HG02623 (cell line): ENCODE data around the gene IGSF9.

Experiments used
- ATAC-seq: cut with Tn5 transposase; IDR thresholded peaks from one replicate; pipeline ENCODE4 v1.9.1; 2021; ENCODE audit warnings: moderate library complexity; ENCODE audit not compliant: unreplicated experiment

Gene IGSF9

DNA sequence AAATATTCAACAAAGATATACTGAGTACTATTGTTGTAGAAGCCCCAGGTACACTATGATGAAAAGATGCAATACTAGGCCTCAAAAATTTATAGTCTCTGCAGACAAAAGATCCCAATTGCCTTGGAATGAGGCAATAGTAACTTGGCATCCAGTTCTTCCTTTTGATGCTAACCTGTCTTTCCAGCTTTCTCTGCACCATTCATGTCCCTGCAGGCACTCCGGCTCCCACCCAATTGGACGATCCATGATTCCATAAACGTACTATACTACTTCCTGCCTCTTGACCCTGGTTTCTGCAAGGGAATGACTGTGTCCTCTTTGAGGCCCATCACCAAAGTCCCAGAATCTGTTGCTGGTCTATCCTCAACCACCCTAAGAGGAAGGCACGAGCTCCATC lies 12.1 kb downstream of the IGSF9 start:
- ATAC-seq = no peak

DNA sequence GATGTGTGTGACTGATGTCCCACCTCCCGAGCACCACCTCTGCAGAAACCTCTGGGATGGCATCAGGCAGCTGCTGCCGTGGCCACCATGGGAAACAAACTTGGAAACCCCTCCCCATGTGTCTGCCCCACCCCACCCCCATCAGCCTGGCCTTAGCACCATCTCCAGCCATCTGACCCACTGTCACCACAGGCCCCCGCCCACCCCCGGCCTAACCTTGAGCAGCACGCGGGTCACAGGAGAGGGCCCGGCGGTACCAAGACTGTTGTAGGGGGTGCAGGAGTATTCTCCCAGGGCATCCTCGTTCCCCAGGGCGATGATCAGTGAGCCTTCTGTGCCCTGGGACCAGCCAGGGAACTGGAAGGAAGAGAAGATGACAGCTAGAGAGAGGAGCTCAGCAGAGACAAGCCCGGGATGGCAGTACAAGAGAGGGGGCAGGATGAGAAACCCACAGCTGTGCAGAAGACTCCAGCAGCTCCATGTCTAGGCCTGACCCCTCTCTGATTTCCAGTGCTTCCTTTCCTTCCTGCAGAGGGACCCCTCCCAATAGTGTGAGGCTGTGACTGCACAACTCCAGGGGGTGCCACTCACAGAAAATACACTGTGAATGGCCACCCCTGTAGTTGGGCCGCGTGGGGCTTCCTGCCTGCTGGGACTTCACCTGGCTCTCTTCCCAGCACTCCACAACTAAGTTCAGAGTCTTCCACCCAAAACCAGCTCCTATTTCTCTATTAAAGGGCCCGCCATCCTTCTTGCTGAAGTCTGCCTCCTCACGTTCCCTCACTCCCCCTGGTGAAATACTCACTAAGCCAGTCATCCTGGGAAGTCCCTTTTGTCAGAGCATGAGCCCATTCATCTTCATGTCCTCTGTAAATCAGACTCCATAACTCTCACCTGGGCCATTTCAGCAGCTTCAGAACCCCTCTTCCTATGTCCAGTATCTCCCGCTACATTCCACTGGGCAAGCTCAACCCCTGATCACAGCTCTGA lies 12.8 kb downstream of the IGSF9 start:
- no peak for ATAC-seq

DNA sequence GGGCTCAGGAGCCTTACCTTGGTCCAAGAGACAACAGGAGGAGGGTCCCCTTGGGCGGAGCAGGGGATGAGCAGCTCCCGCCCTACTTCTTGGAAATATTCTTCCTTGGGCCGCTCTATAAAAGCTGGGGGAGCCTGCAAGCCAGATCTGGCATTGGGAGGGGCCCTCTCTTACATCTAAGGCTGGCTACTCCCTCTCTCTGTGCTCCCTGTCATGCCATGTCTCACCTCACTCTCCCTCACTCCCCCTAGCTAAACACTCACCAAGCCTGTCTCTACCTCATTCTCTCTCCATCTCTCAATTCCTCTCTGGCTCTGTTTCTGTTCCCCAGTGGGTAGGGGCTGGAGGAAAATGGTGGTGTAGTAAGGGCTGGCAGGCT lies 13.6 kb downstream of the IGSF9 start:
- no peak for ATAC-seq

DNA sequence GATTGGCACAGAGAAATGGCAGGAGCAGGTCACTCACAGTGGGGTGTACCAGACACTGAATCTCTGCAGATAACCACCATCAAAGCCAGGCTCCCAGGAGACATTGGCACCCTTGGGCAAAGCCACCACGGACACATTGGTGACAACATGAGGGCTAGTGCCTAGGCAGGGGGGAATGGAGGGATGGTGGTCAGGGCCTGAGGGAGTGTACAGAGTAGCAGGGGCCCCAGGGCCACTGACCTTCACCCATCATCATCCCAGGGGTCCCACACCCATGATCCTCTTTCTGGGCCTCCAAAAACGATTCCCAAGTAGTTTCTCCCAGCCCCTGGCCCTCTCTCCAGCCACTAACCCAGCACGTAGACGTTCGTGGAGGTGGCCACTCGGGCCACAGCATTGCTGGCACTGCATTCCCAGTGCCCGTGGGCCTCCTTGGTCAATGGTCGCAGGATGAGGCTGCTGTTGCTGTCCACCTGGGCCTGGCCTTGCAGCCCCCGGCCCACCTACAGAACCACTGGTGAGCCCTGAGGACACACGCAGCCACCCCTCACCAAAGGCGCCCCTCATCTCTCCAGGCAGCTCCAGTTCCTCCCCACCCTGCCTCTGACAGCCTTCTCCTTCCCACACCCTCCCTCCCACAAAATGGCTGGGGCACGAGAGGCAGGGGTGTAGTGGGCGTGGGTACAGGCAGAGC lies 14.2 kb downstream of the IGSF9 start:
- no peak for ATAC-seq

DNA sequence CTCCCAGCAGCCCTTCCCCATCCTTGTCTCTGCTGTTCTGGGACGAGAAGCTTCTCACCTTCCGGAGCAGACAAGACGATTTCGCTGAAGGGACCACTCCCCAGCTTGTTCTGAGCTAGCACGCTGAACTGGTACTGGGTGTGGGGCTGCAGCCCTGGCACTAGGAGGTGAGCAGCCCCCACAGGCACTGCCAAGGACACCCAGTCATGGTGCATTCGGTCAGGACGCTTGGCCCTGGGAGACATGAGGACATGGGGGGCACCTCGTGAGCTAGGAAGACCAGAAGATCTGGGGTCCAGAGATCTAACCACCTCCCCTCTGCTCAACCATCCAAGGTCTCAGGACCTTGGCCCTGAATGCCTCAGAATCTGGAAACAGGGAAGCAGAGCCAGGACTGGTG lies 14.8 kb downstream of the IGSF9 start:
- ATAC-seq = no peak

DNA sequence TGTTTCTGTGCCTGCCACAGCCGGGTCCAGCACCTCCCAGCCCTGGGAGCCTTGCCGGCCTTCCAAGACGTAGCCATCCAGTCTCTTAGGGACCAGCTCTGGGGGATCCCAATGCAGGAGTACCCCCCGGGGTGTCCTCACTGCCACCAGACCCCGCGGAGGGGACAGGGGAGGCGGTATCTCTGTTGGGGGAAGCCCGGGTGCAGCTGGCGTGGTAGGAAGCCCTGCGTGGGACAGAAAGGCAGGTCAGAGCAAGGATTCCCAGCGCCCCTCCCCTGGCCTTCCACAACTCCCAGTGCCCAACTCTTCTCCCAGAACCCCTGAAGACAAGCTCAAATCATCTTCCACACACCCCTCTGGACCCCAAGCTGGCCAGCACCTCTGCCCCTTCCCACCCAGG lies 15.2 kb downstream of the IGSF9 start:
- no peak for ATAC-seq

DNA sequence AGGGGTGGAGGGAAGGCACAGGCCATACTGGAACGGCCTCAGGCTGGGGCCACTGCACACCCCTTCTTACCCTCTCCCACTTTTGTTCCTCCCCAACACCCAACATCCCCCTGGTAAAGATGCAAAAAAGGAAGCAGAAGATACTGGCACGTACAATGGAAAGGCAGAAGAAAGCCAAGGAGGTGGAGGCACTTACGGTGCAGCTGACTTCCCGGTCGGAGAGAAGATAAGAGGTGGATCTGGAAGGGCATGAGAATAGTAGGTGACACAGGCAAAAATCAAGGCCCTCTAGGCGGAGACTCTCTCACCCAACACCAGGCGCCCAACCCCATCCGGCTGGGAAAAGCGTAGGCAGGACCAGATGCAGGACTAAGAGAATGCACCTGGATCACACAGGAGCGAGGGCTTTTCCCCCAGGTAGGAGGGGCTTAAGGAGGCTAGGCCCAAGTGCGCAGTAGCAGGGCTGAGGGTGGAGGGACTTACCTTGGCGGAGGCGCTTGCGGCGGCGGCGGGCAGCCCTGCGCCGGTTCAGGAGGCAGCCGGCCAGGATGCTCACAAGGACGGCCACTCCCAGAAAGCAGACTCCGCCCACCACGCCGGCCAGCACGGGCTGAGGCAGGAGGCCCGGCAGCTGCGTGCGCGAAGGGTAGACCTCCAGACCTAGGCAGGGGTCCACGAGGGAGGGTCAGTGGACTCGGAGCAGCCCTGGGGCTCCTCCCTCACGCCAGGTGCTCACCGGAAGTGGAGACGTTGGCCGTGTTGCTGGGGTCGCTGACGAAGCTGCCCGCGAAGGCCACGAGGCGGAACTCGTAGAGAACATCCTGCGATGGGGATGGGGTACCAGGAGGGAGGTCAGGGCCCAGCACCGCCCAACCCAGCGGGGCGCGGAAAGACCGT lies 16.0 kb downstream of the IGSF9 start:
- no peak for ATAC-seq

DNA sequence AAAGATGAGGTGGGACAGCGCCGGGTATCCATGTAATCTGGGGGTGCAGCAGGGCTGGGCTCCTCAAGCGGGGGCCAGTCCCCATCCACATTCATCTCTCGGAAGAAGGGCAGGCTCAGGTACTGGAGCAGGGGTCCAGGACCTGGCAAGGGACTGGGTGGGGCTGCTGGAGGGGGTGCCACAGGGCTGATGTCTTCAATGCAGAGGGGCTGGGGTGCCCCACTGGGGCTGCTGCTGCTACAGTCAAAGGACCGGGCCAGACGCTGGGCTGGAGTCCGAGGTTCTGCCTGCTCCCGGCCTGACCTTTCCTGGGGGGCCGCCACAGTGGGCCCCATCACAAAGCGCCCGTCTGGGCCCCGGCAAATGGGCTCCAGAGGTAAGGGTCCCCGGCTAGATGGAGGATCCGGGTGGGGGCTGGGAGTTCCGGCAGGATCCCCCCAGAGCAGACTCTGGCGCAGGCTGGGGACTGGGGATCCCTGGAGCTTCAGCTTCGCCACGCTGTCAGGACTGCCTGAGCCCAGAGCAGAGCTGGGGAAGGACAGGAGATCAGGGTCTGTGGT lies 16.8 kb downstream of the IGSF9 start:
- no peak for ATAC-seq

DNA sequence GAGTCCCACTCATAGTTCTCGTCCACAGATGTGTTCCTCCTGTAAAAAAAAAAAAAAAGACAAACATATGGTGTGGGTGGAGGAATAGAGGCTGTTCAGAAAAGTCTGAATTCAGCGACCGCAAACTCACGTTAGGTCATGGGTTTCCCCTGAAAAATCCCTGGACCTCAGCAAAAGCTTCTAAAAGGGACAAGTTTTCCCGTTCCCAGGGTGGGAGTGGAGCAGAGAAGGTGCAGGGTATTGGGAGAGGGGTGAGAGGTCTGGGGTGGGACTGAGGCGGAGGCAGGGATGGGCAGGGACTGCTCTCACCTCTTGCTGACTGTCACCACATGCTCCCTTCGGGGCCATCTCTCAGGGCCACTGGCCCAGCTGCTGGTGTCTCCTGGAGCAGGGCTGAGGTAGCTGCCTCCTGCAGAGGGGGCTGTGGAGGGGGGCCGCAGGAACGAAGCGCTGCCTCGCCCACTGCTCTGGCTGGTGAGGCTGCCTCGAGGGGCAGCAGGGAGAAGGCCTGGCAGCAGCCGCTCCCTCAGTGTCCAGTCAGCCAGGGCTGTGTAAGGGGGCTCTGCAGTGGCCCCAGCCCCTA lies 17.5 kb downstream of the IGSF9 start:
- ATAC-seq = no peak

DNA sequence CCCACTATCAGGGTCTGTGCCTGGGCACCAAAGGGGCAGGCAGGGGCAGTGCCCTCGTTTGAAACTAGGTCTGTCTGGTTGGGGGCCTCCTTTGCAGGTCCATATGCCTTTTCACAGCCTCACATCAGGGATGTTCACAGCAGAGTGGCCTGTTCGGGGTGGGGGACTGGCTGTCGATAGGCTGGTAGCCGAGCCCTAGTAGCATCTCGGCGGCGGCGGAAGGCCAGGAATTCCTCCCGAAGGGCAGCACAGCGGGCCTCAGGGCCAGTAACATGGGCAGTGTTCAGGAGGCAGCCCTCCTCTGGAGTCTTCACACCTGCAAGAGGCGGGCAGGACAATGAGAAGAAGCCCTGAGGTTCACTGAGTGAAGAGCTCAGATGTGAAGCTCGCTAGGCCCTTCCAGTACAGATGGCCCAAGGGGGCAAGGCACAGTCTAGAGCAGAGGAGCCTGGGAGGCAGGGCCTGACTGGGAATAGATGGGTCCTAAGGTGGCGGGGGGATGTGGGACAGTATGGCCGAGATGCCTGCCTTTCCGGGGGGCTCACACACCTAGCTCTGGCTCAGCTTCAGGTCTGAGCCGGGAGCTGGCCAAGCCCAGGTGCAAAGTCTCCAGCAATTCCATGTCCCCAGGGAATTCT lies 18.1 kb downstream of the IGSF9 start:
- ATAC-seq = no peak

DNA sequence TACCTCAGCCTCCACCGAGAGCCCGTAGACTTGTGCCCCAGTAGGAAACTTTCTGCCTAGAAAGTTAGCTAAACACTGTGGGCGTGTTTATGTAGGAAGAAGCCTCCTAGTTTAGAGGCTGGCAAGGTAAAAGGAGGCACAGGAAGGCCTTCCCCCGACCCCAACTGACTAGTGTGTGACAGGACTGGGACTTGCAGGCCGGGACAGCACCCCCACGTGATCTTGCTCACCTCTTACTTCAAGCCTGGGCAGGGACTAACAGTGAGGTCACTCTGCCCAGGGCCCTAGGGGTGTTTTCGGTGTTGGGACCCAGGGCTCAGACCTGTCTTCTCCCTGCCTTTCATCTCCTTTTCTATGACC lies 19.7 kb downstream of the IGSF9 start:
- peak; percentile 0 for ATAC-seq

DNA sequence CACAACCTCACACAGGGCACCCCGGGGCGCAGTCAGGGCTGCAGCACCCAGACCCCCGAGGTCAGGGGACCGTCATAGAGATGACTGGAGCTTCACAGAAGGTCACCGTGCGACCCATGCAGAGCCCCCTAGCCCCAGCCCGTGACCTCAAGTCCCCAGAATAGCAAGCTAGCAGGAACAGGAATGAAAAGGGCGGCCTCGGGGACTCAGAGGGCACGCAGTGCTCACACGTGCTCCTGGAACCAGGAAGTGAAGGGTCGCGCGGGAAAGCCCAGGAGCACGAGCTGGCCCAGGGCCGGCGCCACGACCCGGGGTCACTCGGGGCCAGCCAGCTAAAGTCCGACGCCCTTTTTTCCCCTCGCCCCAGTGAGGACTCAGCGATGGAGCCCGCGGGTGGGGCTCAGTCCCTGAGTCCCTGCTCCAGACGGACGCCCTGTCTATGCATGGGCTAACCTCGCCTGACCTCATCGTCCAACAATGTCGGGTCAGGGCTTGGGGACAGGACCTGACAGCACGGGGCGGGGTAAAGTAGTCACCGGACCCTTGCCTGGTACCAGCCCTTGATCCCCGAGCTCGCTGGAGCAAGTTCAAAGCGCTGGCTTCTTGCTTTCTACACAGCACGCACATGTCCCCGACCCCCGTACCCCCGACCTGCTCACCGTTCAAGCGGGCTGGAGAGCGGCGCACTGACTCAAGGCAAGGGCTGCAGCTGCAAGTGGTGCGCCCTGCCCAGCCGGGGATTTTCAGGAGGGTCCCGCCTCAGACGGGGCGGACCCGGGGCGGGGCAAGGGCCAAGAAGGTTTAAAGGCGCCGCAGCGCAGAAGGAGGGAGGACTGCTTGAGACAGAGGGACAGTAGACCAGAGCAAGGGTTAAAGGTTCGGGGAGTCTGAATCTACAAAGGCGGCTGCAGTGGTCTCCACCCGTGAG lies 20.4 kb downstream of the IGSF9 start, which contains the start of gene TAGLN2:
TSS of gene TAGLN2 (minus strand) at position 717 of the 928 bp plus-strand sequence. CDS start 4,998 bp downstream, outside the sequence.
- ATAC-seq = peak; percentile 56

DNA sequence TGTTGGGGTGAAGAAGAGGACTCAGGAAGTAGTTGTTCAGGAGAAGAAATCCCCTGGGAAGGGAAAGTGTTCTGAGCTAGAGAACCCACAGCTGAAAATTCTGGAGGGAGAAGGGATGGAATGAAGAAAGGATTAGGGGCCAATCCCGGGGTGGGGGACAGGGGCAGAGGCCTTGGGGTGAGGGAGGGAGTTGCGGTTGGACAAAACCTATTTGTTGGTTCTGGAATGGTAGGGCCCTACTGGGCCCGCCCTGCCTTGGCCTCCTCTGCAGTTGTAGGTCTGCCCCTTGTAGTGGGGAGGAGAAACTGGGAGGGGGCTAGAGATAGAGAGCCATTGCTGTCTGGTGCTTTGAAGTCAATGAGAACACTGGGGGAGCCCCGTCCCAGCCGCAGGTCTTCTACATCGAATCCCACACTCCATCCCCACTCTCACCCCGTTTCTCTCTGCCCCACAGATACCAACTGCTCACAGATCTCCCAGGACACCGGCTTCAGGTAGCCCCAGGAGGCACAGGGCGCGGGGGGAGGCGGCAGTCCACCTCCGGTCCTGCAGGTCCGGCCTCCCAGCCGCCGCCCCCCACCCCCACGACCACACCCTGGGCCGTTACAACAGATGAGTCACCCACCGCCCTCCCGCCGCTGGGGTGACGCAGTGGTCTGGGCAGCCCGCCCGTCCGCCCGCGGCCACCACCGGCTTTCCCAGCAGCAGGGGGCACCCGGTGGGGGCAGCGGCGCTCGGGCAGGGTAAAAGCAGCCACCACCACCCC lies 21.2 kb downstream of the IGSF9 start:
- peak; percentile 13 for ATAC-seq

DNA sequence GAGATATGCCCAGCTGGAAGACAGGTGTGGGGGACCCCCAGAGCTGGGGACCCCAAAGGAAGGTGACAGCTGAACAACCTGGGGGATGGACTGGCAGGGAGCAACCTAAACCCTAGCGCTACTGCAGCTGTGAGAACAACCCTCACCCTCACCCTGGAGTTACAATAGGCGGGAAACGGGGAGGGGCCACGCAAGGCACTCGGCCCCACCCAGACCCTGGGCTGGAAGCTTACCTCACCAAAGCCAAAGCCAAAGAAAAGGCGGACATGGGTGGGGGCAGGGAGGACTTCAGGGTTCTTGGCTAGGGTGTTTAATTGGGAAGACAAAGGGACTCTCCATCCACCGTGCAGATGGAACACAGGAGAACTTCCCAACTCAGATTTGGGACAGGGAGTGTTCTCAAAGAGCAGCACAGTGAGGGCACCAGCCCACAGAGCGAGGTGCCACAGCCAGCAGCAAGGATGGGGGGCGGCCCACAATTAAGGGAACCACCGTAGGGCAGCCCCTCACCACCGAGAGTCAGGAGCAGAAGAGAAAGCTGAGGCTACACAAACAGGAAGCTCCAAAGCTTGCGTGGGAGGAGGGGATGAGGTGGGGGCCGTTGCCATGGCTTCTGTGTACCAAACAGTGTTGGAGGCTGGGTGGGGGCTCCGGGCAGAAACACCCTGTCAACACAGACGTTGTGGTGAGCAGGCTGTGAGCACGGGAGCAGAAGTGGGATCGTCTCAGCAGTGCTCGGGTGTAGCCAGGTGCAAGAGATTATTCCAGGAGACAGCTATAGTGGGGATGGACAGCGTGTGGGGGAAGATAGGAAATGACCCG lies 22.0 kb downstream of the IGSF9 start:
- peak; percentile 23 for ATAC-seq

DNA sequence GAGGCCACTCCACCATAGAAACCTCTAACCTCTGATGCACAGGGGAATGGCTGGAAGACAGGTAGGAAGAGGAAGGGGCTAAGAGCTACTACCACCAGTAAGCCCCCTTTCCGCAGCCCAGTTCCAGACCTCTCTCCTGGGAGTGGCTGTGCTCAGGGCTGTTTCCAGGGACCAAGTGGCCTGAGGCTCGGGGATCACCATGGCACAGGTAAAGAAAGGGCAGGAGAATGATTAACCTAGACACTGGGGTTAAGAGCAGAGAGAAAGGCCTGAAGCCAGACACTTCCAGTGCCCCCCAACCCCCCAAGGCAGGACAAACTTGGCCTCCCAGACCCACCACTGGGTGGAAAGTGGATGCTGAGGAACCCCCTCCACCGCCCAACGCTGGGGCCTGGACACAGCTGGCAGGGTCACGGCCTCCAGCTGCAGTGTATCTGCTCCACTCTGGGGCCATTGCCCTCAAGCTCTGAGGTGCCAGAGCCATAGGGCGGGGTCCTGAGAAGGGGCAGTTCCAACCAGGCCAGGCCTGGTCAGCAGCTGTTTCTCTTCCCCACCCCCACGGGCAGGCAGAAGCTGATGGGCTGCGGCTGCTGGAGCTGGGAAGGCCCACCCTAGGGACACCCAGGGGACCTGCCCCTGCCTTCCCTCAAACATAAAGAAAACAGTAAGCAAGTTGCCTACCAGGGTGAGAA lies 22.8 kb downstream of the IGSF9 start:
- ATAC-seq = no peak

DNA sequence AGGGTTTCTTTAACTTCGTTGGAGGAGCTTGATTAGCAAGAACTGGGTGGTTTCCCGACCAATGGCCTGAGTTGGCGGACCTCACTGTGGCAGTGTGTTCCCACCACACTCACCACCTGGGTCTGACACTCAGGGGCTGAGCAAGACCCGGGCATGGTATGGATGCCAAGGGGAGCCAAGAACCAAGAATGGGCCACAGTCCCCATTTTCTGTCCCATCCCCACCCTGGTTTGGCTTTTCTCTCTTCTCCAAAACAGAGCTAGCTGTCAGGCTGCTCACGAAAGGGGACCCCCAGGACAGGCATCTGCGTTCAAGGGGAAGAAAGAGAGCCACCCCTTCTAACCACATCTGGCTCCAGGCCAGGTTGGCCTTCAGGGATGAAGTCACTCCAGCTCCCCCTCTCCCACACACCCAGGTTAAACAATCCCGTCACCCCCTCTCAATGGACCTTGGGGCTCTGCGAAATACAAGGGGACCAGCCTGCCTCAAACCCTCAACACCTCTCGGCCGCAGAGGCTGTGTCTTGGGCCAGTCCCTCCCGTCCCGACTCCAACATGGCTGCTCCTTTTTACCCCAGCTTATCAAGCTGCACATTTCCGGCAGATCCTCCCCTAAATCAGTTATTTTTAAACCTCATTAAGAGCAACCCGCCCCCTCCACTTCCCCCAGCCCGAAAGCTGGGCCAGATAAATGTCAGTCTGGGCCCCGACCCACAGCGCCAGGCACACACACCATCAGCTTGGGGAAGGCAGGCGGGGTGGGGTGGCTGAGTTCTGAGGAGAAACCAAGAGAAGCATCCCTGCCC lies 23.5 kb downstream of the IGSF9 start:
- no peak for ATAC-seq
